Astrocyte (in vitro differentiated cells and primary cell): ENCODE data around the gene ARHGAP30.
"Not testable (repeated sequence)": the region's sequence is repeated elsewhere in the genome, so short reads cannot be mapped to it uniquely, and the experiment has no call there.

Source experiments
- EZH2 ChIP-seq: IDR thresholded peaks from 2 replicates; pipeline ENCODE4 v1.6.1; 2012; ENCODE audit warnings: mild to moderate bottlenecking, low read length, inconsistent platforms; ENCODE audit not compliant: insufficient read depth
- TF ChIP-seq, protein P1 (sequence below): IDR thresholded peaks from 2 replicates; pipeline ENCODE4 v1.5.1; 2011; ENCODE audit warnings: low read depth, mild to moderate bottlenecking, inconsistent platforms, low read length, moderate library complexity; ENCODE audit not compliant: insufficient read depth

DNA sequence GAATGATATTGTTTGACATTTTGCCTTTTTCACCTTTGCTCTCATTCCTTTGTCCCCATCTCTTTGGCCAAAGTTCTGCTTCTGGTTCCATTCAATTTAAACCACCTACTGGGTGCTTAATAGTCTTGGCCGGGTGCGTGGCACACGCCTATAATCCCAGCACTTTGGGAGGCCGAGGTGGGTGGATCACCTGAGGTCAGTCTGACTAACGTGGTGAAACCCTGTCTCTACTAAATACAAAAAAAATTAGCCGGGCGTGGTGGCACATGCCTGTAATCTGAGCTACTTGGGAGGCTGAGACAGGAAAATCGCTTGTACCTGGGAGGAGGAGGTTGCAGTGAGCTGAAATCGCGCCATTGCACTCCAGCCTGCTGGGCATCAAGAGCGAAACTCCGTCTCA is 47.3 kb downstream of the ARHGAP30 start:
- TF ChIP-seq, protein P1, sequence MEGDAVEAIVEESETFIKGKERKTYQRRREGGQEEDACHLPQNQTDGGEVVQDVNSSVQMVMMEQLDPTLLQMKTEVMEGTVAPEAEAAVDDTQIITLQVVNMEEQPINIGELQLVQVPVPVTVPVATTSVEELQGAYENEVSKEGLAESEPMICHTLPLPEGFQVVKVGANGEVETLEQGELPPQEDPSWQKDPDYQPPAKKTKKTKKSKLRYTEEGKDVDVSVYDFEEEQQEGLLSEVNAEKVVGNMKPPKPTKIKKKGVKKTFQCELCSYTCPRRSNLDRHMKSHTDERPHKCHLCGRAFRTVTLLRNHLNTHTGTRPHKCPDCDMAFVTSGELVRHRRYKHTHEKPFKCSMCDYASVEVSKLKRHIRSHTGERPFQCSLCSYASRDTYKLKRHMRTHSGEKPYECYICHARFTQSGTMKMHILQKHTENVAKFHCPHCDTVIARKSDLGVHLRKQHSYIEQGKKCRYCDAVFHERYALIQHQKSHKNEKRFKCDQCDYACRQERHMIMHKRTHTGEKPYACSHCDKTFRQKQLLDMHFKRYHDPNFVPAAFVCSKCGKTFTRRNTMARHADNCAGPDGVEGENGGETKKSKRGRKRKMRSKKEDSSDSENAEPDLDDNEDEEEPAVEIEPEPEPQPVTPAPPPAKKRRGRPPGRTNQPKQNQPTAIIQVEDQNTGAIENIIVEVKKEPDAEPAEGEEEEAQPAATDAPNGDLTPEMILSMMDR, result not testable (repeated sequence)
- not testable (repeated sequence) for TF ChIP-seq EZH2
